ENCODE results near the gene STUB1.

Gene STUB1

DNA sequence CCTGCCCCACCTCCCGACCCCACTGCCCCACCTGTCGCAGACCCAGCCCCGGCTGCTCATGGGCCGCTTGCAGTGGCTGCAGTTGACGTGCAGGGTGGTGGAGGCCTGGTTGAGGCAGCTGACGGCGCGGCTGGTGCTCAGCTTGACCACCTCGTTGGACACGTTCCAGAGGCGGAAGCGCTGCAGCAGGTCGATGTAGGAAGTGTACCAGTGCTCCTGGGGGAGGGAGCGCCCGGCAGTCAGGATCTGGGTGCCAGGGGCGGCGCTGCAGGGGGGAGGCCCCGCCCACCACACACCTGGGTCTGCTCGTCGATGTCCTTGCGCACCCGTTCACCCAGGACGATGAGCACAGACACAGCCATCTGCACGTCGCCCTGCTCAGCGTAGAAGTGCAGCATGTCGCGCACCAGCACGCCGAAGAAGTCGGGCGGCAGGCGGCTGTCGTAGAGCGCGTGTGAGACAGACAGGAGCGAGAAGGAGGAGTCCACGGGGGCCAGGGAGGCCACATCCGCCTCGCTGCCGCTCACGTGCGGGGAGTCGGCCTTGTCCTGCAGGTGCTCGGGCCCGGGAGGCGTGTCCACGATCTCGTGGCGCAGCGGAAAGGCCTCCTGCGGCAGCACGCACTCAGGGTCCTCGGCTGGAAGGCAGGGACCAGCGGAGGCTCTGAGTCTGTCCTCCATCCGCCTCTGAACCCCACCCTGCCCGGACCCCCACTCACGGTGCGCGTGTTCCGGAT is 4.9 kb downstream of the STUB1 start:
- DNase-seq (ENCODE audit: extremely low spot score), result no peak
- POLR2A ChIA-PET, result interaction anchor here (0.6 to 1.4 kb wide), 4 partner anchors 8 to 598 kb away, joined by 3 to 4 read pairs (median 3); partner anchors contain the start of gene ANTKMT
- CTCF ChIA-PET, result no interaction called here
- TF ChIP-seq FOXM1 (IDR thresholded peaks at IDR 0.05; ENCODE audit: borderline replicate concordance) (no peak), ELF4 (IDR thresholded peaks at IDR 0.05) (no peak), SUZ12 (IDR thresholded peaks at IDR 0.05) (no peak), LEF1 (IDR thresholded peaks at IDR 0.05; ENCODE audit: borderline replicate concordance) (no peak), BHLHE40 (IDR thresholded peaks at IDR 0.05; ENCODE audit: borderline replicate concordance) (no peak), ZNF384 (IDR thresholded peaks at IDR 0.05) (no peak), TARDBP (IDR thresholded peaks at IDR 0.05) (no peak), L3MBTL2 (conservative IDR thresholded peaks at IDR 0.05) (no peak), CTBP1 (IDR thresholded peaks at IDR 0.05; ENCODE audit: borderline replicate concordance) (no peak), NFRKB (IDR thresholded peaks at IDR 0.05) (no peak), SP1 (IDR thresholded peaks at IDR 0.05) (no peak)
- TF ChIP-seq, protein P1, sequence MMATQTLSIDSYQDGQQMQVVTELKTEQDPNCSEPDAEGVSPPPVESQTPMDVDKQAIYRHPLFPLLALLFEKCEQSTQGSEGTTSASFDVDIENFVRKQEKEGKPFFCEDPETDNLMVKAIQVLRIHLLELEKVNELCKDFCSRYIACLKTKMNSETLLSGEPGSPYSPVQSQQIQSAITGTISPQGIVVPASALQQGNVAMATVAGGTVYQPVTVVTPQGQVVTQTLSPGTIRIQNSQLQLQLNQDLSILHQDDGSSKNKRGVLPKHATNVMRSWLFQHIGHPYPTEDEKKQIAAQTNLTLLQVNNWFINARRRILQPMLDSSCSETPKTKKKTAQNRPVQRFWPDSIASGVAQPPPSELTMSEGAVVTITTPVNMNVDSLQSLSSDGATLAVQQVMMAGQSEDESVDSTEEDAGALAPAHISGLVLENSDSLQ (IDR thresholded peaks at IDR 0.05), result no peak

DNA sequence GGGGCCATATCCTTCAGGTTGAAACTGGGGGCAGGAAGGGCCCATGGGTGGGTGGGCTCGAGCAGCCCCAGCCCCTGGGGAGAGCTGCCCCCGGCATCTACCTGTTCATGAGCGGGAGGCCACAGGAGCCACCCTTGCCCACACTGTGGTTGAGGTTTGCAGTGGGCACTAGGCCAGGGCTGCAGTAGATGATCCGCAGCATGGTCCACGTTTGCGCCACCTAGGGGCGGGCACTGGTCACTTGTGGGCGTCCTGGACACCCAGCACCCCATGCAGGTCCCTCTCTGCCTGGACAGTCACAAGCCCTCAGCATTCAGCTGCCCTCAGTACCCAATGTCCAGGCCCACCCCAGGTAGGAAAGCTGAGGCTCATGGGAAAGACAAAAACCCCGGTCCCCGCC is 5.8 kb downstream of the STUB1 start:
- POLR2A ChIA-PET, result interaction anchor here (1.1 to 1.4 kb wide), 2 partner anchors 34 to 55 kb away, joined by 3 to 4 read pairs; partner anchors contain the start of gene CIAO3
- TF ChIP-seq NFRKB (IDR thresholded peaks at IDR 0.05) (no peak), FOXK2 (IDR thresholded peaks at IDR 0.05) (no peak), SUZ12 (IDR thresholded peaks at IDR 0.05) (no peak), FOXA1 (IDR thresholded peaks at IDR 0.05) (no peak), HDGF (IDR thresholded peaks at IDR 0.05; ENCODE audit: borderline replicate concordance) (no peak), L3MBTL2 (conservative IDR thresholded peaks at IDR 0.05) (no peak), TARDBP (IDR thresholded peaks at IDR 0.05) (no peak), SP1 (IDR thresholded peaks at IDR 0.05) (no peak), BHLHE40 (IDR thresholded peaks at IDR 0.05; ENCODE audit: borderline replicate concordance) (no peak), LEF1 (IDR thresholded peaks at IDR 0.05; ENCODE audit: borderline replicate concordance) (no peak), CTBP1 (IDR thresholded peaks at IDR 0.05; ENCODE audit: borderline replicate concordance) (no peak), ELF4 (IDR thresholded peaks at IDR 0.05) (no peak), FOXM1 (IDR thresholded peaks at IDR 0.05; ENCODE audit: borderline replicate concordance) (no peak), ARNT (IDR thresholded peaks at IDR 0.05) (no peak), ZNF384 (IDR thresholded peaks at IDR 0.05) (no peak)
- TF ChIP-seq, protein P1 (IDR thresholded peaks at IDR 0.05), result no peak
- CTCF ChIA-PET, result interaction anchor here (0.6 kb wide), 1 partner anchor 892 kb away, joined by 3 read pairs; no protein-coding TSS in a partner anchor
- no peak for DNase-seq (ENCODE audit: extremely low spot score)

DNA sequence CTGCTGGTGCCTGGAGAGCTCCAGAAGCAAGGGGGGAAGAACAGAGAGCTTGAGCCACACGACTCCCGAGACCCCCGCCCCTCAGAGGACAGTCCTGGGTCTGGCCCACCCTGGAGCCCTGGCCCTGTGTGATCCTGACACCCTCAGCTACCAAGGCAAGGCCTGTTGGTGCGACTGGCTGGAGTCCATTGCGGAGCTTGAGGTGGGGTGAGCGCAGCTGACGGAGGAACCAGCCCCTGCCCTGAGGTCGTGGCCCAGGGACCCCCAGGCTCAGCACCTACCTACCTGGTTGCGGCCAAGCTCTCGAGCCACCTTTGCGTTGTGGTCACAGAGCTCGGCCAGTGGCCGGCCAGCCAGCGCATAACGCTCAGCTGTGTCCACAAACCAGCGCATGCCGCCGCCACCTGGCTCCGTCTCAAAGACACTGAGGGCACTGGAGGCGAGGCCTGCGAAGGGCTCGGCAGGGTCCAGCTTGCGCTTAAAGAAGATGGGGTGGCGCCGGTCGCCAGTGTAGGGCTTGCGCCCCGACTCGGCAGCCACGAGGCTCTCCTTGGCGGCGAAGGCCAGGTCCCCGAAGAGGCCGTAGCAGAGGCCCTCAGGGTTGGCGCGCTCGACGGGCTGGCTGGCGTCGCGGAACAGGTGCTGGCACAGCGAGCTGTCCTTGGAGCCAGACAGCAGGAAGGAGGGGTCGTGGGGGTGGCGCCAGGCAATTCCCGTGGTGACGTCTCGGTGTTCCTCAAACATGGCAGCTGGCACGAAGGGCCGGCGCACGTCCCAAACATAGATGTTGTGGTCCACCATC is 6.5 kb downstream of the STUB1 start:
- ChIA-PET CTCF (interaction anchor here (0.6 kb wide), 1 partner anchor 891 kb away, joined by 3 read pairs; no protein-coding TSS in a partner anchor), POLR2A (interaction anchor here (1.1 to 1.4 kb wide), 2 partner anchors 33 to 54 kb away, joined by 3 to 4 read pairs; partner anchors contain the start of gene CIAO3)
- no peak for DNase-seq (ENCODE audit: extremely low spot score)

DNA sequence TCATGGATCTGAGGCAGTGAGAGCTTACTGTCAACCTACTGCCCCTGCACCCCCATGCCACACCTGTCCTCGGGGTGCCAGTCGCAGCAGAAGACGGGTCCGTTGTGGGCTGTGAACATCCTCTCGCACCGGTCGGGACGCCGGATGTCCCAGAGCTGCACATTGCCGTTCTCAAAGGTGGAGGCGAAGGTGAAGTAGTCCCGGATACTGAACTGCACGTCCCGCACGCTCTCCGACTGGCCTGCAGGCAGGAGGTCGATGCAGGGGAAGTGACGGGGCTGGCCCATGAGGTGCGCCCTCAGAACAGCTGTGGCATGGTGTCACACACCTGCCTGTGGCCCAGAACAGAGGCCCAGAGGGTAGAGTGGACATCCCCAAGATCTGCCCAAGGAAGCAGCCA is 7.3 kb downstream of the STUB1 start:
- CTCF ChIA-PET, result no interaction called here
- POLR2A ChIA-PET, result interaction anchor here (1.3 to 1.4 kb wide), 2 partner anchors 32 to 38 kb away, joined by 3 to 4 read pairs; partner anchors contain the start of gene WDR90
- no peak for DNase-seq (ENCODE audit: extremely low spot score)
- no peak for TF ChIP-seq SUZ12 (IDR thresholded peaks at IDR 0.05)
- TF ChIP-seq FOXA1 (IDR thresholded peaks at IDR 0.05), result no peak
- no peak for TF ChIP-seq ELF4 (IDR thresholded peaks at IDR 0.05)
- no peak for TF ChIP-seq BHLHE40 (IDR thresholded peaks at IDR 0.05; ENCODE audit: borderline replicate concordance)
- TF ChIP-seq LEF1 (IDR thresholded peaks at IDR 0.05; ENCODE audit: borderline replicate concordance), result no peak
- no peak for TF ChIP-seq SP1 (IDR thresholded peaks at IDR 0.05)
- TF ChIP-seq NFRKB (IDR thresholded peaks at IDR 0.05), result no peak
- TF ChIP-seq ARNT (IDR thresholded peaks at IDR 0.05), result no peak
- TF ChIP-seq FOXK2 (IDR thresholded peaks at IDR 0.05), result no peak
- TF ChIP-seq CTBP1 (IDR thresholded peaks at IDR 0.05; ENCODE audit: borderline replicate concordance), result no peak
- no peak for TF ChIP-seq ZNF384 (IDR thresholded peaks at IDR 0.05)
- no peak for TF ChIP-seq FOXM1 (IDR thresholded peaks at IDR 0.05; ENCODE audit: borderline replicate concordance)
- no peak for TF ChIP-seq TARDBP (IDR thresholded peaks at IDR 0.05)
- no peak for TF ChIP-seq HDGF (IDR thresholded peaks at IDR 0.05; ENCODE audit: borderline replicate concordance)
- no peak for TF ChIP-seq L3MBTL2 (conservative IDR thresholded peaks at IDR 0.05)
- TF ChIP-seq, protein P1 (IDR thresholded peaks at IDR 0.05), result no peak

More for the DNA sequence above, 6.5 kb downstream of the STUB1 start:
- no peak for TF ChIP-seq ZNF384 (IDR thresholded peaks at IDR 0.05)
- no peak for TF ChIP-seq LEF1 (IDR thresholded peaks at IDR 0.05; ENCODE audit: borderline replicate concordance)
- TF ChIP-seq SP1 (IDR thresholded peaks at IDR 0.05), result no peak
- no peak for TF ChIP-seq NFRKB (IDR thresholded peaks at IDR 0.05)
- TF ChIP-seq, protein P1 (IDR thresholded peaks at IDR 0.05), result no peak
- no peak for TF ChIP-seq FOXA1 (IDR thresholded peaks at IDR 0.05)
- no peak for TF ChIP-seq ELF4 (IDR thresholded peaks at IDR 0.05)
- TF ChIP-seq TARDBP (IDR thresholded peaks at IDR 0.05), result no peak
- no peak for TF ChIP-seq FOXK2 (IDR thresholded peaks at IDR 0.05)
- TF ChIP-seq BHLHE40 (IDR thresholded peaks at IDR 0.05; ENCODE audit: borderline replicate concordance), result no peak
- TF ChIP-seq CTBP1 (IDR thresholded peaks at IDR 0.05; ENCODE audit: borderline replicate concordance), result no peak
- no peak for TF ChIP-seq L3MBTL2 (conservative IDR thresholded peaks at IDR 0.05)
- no peak for TF ChIP-seq ARNT (IDR thresholded peaks at IDR 0.05)
- no peak for TF ChIP-seq SUZ12 (IDR thresholded peaks at IDR 0.05)
- TF ChIP-seq FOXM1 (IDR thresholded peaks at IDR 0.05; ENCODE audit: borderline replicate concordance), result no peak

Data from HEK293T (cell line).